HG03175 (cell line): ENCODE data around the gene CCDC182.

Experiments
- ATAC-seq: cut with Tn5 transposase; IDR thresholded peaks from one replicate; pipeline ENCODE4 v1.9.1; 2021; ENCODE audit warnings: mild to moderate bottlenecking, moderate library complexity; ENCODE audit not compliant: unreplicated experiment

Gene CCDC182

DNA sequence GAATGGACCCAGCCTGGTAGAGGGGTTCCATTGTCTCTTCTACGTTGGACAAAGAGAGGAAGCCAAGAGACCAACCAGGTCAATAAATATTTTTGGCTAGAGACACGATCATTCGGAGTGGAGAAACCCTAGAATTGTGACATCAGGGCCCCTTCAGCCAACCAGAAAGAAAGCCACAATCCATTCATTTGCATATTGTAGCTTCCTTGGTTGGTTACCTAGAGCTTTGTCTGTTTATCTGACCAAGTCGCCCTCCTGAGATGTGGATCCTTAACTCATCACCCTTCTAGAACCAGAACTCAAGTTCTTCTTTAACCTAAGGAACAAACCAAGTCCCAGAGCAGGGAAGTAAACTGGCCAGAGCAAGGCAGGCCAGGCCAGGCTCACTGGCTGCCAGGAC is at the start of gene CCDC182:
Gene CCDC182 (minus strand): TSS at position 58 of the 400 bp plus-strand sequence. CDS start 27 bp downstream, at position 31.
- ATAC-seq = no peak

DNA sequence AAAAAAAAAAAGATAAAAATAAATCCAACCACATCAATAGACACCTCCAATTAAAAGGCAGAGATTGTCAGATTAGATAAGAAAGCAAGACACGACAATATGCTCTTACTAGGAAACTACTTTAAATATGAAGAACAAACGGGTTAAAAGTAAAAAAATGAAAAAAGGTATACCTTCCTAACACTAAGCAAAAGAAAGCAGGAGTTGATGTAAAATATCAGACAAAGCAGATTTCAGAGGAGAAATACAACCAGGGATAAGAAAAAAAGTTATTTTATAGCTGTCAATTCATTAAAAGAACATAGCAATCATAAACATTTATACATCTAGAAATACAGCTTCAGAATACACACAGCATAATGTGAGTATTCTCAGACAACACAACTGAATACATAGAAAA is 49.7 kb upstream of the CCDC182 start:
- ATAC-seq = no peak

DNA sequence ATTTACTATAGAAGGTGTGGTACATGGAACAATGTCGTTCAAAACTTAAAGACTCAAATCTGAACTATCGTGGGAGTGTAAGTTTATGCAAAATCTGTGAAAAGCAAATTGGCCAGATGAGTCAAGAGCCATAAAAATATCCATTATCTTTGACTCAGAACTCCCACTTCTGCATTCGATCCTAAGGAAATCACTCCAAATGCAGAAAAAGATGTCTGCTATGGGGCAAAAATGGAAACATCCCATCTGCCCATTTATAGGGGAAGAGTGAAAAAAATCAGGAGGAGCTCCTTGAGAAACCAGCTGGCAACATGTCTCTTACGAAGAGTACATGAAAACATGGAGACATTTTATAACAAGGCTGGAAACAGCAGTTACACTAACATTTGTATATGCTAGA is 43.6 kb upstream of the CCDC182 start:
- no peak for ATAC-seq

DNA sequence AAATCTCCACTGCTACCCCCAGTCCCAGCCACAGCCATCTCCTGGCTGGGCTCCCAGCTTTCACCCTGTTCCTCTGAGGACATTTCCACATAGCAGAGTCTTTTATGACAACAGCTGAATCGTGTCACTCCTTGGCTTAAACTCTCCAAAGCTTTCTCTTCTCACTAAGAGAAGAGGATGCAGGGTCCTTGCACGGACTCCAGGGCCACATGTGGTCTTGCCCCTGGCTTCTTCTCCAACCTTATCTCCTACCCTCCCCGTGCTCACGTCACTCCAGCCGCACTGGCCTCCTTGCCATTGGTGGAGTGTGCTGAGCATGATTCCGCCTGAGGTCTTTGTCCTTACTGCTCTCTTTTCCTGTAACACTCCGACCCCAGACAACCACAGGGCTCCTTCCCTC is 39.9 kb upstream of the CCDC182 start:
- ATAC-seq = no peak

DNA sequence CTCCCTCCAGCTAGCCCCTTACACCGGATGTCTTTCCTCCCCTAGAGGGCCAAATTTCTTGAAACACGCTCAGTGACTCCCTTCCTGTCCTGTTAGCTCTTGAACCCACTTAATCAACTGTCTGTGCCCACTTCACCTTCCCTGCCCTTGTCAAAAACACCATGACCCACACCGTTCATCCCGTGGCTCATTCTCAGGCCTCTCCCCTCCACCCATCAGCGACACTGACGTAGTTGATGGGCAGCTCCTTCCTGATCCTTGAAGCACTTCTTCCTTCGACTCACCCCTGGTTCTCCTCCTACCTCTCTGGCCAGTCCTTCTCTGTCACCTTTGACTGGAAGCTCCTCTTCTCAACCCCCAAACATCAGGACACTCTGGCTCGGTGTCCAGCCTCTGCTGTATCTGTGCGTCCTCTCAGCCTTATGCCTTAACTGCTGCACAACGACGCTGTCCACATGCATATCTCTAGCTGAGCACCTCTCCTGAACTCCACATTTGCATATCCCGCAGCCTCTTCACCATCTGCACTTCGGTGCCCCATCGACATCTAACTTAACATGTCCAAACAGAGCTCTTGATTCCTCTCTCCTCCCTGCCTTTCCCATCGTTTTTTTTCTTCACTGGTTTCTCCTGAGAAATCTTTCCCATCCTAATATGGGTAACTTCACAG is 39.3 kb upstream of the CCDC182 start:
- no peak for ATAC-seq

DNA sequence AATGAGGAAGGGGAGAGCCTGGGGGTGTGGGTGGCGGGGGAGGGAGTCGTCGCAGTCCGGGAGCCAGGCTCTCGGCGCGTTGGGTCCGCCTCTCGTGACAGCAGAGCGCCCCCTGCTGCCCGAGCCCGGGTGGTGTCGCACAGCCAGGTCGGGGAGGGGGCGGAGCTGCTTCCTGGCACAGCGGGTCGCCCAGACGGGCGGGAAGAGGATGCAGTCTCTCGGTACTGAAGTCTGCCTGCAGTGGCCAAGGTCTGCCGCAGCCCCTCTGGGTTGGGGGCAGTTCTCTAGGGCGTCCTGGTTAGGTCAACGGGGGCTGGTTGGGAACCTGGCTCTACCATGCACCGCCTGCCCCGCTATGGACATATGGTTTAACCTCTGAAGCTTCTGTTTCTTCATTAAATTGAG is 38.2 kb upstream of the CCDC182 start:
- ATAC-seq = no peak

DNA sequence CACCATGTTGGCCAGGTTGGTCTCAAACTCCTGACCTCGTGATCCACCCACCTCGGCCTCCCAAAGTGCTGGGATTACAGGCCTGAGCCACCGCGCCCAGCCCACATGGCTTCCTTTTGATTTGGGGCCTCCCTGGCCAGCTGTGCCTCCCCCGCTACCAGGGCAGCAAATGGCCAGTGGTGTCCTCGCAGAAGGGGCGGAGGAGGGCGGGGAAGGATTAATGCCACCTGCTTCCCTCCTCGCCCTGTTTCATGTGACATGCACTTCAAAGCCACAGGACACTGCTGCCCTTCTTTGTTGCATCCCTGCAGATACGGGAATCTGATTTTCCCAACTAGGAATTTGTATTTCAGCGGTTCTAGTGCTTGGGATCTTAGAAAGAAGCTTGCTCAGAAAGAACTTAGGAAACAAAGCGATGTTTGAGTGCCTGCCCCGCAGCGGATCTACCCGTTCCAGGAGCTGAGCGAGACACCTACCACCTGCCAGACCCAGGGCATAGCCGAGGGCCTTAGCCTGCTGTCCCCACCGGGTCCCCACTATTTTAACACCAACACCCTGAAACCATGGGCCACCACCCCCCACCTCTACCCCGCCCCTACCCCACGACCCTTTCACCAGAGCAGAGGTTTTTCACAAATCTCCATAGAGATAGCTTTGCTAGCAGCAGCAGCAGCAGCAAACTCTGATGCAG is 37.7 kb upstream of the CCDC182 start:
- ATAC-seq = no peak

DNA sequence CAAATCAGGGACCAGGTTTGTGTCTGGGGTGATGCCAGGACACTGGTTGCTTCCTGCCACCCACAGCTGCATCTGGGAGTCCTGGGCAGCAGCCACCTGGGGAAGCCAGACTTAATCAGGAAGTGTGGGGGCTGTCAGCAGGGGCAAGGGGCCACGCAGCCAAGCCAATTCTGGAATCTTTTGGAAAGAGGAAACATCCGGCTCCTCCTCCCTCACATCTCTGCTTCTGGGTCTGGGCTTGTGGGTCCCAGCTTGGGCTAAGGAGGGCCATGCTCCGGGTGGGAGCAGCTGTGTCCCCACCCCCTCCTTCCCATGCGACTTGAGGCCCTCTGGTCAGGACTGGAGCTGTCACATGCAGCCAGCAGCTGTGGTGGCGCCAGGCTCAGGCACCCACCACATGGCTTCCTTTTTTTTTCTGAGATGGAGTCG is 37.0 kb upstream of the CCDC182 start:
- no peak for ATAC-seq

DNA sequence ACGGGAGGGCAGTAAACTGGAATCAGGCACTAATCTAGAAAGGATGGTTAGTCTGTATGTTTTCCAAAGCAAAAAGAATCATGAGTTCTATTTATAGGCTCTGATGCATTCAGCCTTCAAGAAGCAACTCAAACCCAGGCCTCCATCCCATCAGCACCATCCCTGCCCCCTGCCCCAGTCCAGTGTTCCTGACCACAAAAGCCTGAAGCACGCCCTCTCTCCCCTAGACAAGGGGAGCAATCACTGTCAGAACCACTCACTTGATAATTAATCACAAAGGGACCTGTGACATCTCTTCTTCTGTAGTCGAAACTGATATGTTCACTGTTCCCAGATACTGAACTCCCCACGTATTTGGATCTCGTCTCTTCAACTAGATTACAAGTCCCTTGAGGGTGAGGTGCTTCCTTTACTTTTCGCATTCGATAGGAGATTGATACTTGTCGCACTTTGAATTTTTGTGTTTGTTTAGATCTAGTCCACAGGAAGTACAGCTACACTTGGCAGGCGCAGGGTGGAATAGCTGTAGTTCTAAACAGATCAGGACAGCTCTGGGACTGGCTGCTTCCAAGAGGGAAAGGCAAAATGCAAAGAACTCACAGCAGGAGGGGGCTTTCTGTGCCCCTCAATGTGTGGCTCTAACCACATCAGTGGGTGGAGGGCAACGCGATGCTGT is 36.4 kb upstream of the CCDC182 start:
- ATAC-seq = no peak

DNA sequence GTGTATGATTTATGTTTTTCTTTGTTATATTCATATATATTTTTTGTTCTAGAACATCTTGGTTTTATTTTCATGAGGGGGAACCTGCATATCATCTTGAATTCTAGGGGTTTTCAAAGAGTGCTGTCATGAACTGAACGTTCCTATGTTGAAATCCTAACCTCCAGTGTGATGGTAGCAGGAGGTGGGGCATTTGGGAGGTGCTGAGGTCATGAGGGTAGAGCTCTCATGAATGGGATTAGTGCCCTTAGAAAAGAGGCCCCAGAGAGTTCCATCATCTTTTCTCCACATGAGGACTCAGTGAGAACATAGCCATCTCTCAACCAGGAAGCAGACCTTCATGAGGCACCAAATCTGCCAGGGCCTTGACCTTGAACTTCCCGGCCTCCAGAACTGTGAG is 34.6 kb upstream of the CCDC182 start:
- ATAC-seq = no peak

DNA sequence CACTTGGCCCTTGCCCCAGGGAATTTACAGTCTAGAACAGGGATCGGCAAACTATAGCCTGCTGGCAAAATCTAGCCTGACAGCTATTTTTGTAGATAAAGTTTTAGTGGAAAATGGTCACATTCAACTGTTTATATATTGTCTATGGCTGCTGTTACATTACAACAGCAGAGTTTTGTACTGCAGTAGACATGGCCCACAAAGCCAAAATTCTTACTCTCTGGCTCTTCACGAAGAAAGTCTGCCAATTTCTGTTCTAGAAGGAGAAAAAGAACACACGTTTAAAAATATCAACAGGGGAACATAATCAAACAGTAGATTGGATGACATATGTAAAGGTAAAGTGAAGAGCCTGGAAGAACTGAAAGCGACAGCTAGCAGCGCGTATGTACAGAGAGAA is 33.2 kb upstream of the CCDC182 start:
- no peak for ATAC-seq

DNA sequence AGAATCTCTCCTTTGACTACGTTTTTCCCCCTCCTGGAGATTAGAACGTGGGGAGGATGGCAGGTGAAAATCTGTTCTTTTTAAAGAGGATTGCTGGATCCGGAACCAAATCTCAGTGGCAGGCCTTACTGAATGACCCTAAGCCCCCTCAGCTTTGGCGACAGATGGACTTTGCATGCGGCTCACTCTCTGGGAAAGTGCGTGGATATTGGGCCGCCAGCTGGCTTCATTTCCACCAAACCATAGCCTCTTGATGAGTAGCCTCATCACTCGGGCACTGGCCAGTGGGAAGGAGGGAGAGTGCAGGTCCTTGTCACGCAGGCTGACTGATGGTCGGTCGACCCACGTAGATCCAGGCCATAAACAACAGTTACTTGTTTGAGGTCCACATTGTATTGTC is 31.3 kb upstream of the CCDC182 start:
- ATAC-seq = no peak

DNA sequence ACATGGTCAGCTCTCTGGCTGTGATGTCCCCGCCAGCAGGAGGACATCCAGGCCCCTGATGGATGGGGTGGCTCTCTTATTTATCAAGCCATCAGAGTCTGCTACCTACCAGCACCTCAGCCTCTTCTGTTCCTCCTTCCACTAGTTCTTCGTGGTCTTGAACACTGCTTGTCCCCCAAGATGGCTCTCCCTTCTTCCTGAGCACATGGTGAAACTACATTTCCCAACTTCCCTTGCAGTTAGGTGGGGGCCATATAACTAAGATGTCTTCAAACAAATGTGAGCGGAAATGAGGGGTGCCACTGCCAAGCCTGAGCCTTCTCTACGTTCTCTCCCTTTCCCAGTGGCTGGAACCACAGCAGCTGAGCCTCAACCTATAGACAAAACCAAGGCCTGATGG is 29.8 kb upstream of the CCDC182 start:
- no peak for ATAC-seq

DNA sequence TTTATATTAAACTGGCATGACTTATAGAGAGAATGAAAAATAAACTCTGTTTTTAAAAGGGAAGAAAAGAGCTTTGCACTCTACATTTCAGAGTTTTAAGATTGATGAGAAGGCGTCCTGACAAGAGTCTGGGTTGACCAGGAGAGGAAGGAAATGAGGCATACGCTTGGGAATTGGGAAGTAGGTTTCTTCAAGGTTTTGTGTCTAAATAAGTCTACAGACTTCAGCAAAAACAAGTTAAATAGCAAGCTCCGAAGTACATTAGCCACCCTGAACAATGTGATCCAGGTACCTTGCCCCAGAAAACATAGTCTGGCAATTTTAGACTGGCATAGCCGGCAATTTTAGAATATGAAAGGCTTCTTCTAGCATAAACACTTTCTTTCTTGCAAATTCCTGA is 28.5 kb upstream of the CCDC182 start:
- ATAC-seq = no peak

DNA sequence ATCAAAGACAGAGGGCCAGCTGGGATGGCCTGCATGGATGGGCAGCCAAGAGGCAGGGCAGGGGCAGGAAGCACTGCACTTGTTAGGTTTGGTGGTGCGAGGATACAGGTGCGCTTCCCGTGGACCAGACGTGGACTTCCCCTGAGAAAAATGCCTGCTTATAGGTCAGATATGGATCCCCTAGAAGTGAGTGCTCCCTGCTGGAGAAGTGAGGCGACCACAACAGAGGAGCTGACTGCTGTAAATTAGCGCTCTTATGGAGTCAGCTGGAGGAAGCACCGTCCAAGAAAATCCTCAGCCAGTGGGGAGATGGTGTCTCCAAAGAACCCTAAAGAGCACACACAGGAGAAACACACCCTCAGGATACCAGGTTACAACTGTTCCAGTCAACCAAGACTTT is 27.7 kb upstream of the CCDC182 start:
- no peak for ATAC-seq

DNA sequence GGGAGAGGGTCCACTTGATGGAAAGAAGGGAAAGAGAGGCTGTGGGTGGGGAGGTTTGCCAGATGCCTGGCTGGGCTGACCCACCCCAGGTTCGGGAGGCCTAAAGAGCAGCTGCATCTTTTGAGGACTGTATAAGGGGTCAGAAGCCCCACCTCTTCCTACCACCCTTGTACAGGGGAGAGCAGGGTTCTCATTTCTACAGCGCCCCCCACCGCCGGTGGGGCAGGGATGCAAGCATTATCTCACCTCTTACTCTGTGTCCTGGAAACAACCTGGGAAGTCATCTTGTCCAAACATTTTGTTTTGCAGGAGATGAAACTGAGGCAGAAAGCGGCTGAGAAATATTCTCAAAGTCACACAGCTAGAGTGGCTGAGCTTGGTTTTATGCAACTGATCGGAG is 22.5 kb upstream of the CCDC182 start:
- ATAC-seq = no peak

DNA sequence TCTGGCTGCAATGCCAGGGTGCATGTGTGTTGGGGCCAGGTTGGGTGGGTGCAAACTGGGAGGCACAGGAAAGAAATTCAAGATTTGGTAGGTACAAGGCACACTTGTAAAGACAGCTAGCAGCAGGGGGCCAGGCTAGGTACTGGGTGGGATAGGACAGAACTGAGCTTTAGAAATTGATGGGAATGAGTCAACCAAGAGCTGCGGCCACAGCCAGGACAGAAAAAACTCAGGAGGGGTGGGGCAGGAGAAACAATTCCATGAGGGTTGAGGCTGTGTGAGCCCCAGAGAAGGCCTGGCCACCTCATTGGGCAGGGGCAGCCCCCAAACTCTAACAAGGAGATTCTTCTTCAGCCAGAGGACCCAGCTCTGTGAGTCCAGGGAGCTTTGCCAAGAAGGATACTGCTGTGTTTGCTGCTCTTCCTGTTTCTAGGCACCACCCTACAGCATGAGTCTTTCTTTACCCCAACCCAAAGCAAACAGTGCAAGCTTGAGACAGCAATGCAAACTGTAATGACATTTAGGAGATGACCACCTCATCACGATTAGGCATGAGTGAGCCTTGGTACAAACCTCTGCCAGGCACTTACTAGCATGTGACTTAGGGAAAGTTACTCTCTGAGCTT is 21.3 kb upstream of the CCDC182 start:
- ATAC-seq = no peak

DNA sequence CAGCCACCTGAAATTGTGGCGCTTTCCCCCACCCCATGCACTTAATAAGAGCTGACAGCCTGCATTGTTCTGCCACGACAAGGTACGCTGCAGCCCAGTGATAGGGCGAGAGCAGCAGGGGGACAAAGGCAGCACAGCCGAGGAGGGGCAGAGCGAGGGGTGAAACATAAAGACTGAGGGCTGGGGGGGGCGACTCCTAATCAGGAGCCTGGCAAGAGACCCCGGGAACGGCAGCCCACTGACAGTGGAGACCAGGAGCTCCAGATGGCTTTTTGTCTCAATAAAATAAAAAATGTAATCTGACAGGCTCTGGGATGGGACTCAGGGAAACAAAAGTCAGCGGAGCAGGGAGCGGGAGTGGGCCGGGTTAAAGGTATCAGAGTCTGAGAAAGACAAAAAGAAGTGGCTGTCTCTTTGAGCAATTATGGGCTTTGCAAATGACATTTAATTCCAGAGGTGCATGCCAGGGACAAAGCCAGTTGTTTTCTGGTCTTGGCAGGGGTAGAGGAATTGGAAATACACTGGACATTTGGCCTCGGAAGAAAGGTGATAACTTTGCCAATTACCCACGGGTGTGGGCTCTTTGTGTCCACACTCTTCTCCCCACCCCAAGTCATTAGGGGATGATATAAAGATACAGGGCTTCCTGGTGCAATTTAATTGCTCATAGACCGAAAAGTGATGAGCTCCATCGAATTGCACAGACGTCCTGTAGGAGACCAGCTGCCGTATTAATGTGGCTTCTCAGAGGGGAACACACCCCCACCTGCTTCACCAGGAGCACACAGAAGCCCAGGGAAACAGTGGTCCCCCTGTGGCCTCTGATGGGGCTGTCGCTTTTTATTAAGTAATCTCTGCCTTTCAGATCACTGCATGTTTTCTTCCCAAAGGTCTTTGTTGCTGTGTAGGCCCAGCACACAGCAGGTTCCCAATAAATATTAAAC is 17.6 kb upstream of the CCDC182 start:
- ATAC-seq = no peak

DNA sequence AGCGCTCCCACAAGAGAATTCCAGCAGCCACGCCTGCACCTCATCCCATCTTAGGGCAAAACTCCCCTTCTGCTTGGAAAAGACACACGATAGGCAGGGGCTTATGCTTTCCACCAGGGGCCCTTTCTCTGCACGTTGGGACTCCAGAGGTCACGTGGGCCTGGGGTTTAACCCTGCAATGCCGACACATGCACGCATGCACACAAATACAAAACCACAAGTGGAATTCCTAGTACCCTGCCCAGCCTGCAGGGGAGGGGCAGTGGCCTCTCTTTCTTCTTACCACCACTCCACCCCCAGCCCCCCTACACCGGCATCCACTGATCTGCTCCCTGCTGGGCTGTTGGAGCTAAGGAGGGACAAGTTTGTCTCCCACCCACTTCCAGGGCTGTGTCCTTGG is 16.8 kb upstream of the CCDC182 start:
- ATAC-seq = no peak

DNA sequence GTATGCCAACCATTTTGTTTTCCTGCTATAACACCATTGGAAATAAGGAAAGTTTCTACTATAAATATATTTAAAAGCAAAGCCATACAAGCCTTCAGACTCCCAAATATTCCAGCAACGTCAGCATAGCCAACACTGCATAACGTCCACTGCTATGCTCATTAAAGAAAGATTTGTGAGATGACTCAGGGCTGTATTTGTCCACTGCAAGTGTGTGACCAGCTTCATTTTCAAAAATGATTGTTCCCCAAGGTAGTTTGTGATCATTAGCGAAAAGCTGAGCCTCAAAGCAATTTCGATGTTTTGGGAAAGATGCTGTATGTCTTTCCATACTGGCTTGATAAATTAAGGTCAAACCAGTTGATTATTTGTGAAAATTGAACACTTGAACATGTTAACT is 14.9 kb upstream of the CCDC182 start:
- no peak for ATAC-seq

DNA sequence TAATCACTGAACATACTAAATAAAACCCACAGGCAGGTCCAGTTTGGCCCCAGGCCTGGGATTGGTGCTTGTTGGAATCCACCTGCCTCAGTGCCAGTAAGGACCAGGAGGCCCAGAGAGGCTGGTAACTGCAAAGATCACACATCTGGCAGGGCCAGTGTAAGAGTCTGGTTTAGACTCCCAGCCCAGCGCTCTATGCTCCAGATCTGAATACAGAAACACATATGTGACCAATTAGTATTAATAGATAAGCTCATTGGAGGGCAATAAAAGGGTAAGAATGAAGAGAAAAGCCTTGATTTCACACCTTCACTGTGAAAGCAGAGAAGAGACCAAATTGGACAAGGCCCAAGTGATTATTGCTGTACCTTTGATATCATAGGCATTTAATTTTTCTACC is 13.6 kb upstream of the CCDC182 start:
- no peak for ATAC-seq
